Inflammatory macrophage treated with lipopolysaccharide for 4 hours (primary cell): ENCODE measurements around the gene NELFB.
"Not testable (repeated sequence)": the region's sequence is repeated elsewhere in the genome, so short reads cannot be mapped to it uniquely, and the experiment has no call there.

Experiments
- DNase-seq: peaks from one replicate; pipeline ENCODE4 v3.0.0-alpha.2; 2020

NELFB gene

DNA sequence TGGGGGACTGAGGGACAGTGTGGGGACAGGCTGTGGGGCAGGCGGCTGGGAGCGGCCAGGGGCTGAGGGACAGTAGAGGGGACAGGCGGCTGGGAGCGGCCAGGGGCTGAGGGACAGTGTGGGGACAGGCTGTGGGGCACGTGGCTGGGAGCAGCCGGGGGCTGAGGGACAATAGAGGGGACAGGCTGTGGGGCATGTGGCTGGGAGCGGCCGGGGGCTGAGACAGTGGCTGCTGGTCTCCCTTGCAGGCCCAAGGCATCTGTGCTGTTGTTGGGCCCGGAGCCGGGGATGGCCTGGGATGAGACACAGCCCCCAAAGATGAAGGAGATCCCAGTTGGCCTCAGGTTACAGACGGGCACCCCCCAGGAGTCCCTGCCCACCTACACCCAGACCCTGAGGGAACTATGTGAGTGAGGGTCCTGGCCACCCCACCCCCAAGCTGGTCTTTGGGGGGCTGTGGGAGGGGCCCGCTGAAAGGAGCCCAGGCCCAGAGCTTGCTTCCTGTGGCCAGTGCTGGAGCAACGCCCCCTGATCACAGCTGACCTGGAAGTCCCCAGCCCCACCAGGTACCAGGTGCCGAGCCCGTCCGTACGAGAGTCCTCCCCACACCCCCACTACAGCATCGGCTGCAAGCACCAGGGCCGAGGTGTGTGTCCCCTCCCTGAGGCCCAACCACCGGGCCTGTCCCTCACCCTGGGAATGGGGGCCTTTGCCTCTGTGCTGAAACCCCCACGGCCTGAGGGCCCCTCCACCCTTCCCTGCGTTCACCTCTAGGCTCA is 3.4 kb upstream of the NELFB start:
- DNase-seq = no peak

GRCh38 chr9:137252555-137253506 is 2.3 kb upstream of the NELFB start:
- no peak for DNase-seq

GRCh38 chr9:137253717-137254623 is 1.2 kb upstream of the NELFB start:
- no peak for DNase-seq

DNA sequence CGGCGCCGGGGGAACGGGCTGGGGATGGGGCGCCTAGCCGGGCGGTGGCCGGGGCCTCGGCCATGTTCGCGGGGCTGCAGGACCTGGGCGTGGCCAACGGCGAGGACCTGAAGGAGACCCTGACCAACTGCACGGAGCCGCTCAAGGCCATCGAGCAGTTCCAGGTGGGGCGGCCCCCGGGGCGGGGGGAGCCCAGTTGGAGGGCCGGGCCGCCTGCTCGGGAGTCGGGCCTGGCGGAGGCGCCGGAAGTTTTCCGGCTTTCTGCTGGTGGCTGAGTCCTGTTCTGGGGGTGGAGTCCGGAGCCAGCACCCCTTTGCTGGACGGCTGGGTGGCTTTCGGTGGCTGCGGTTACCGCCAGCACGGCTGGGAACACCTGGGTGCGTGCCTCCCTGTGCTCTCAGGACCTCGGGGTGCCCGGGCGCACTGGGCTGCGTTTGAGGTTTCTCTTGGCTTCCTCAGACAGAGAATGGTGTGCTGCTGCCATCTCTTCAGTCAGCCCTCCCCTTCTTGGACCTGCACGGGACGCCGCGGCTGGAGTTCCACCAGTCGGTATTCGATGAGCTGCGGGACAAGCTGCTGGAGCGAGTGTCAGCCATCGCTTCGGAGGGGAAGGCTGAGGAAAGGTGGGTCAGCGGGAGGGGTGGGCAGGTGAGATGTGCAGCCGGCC is 454 bp downstream of the NELFB start:
- DNase-seq = peak; percentile 28

DNA sequence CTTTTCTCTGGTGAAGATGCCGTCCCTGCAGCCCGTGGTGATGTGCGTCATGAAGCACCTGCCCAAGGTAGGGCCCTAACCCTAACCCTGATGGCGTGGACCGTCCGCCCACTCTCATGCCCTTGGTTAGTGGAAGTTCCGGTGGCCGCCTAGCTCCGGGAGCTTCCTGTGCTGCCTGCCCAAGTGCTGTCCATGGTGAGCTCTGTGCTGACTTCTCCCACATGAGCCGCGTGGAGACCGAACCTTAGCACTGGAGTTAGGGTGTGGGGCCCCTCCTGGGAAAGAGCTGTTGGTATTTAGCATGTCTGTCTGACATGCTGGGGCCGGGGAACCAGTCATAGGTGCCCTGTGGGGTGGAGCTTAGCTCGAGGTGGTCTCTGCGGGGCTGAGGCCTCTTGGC is 1.2 kb downstream of the NELFB start:
- no peak for DNase-seq

DNA sequence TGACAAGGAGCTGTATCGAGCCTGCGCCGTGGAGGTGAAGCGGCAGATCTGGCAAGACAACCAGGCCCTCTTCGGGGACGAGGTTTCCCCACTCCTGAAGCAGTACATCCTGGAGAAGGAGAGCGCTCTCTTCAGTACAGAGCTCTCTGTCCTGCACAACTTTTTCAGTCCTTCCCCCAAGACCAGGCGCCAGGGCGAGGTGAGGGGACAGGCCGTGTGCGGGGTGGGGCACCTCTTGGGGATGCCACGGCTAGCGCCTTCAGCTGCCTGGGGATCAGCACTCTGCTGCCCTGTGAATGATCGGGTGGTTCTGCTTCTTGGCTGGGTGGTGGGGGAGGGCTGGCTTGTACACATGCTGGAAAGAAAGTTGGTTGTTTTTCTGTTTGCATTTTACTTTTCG is 1.7 kb downstream of the NELFB start:
- DNase-seq = no peak

DNA sequence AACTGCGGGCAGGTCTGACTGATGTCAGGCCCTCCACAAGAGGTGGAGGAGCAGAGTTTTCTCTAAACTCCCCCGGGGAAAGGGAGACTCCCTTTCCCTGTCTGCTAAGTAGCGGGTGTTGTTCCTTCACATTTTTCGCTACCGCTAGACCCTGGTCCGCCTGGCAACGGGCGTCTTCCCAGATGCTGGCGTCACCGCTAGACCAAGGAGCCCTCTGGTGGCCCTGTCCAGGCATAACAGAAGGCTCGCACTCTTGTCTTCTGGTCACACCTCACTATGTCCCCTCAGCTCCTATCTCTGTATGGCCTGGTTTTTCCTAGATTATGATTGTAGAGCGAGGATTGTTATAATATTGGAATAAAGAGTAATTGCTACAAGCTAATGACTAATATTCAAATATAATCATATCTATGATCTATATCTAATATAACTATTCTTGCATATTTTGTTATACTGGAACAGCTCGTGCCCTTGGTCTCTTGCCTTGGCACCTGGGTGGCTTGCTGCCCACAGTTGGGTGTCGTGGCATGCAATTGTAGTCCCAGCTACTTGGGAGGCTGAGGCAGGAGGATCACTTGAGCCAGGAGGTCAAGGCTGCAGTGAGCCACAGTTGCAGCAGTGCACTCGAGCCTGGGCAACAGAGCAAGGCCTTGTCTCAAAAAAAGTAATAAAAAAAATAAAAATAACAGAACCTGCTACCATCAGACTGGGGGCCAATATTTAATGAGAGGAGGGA is 7.2 kb downstream of the NELFB start:
- not testable (repeated sequence) for DNase-seq

DNA sequence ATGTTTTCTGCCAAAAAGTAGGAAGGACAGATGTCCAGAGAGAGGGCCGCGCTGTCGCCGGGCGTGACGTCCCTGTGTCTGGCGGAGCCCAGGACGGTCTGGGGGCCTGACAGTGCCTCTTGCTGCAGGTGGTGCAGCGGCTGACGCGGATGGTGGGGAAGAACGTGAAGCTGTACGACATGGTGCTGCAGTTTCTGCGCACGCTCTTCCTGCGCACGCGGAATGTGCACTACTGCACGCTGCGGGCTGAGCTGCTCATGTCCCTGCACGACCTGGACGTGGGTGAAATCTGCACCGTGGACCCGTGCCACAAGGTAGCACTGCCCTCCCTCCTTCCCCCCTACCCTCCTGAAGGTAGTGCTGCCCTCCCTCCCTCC is 7.8 kb downstream of the NELFB start:
- DNase-seq = no peak

GRCh38 chr9:137263506-137263905 is 8.4 kb downstream of the NELFB start:
- DNase-seq = no peak

DNA sequence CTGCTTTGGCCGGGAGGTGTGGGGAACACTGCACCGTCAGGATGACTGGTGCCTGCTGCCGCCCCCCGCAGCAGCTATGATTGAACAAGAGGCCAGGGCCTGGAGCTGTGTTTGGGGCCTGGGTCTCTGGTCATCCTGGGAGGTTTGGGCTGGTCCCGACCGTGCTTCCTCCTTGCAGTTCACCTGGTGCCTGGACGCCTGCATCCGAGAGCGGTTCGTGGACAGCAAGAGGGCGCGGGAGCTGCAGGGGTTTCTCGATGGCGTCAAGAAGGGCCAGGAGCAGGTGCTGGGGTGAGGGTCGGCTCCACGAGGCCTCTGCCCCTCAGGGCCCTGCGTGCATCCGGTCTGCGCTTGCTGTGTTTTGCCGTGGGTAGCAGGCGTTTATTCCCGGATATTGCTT is 8.9 kb downstream of the NELFB start:
- no peak for DNase-seq

DNA sequence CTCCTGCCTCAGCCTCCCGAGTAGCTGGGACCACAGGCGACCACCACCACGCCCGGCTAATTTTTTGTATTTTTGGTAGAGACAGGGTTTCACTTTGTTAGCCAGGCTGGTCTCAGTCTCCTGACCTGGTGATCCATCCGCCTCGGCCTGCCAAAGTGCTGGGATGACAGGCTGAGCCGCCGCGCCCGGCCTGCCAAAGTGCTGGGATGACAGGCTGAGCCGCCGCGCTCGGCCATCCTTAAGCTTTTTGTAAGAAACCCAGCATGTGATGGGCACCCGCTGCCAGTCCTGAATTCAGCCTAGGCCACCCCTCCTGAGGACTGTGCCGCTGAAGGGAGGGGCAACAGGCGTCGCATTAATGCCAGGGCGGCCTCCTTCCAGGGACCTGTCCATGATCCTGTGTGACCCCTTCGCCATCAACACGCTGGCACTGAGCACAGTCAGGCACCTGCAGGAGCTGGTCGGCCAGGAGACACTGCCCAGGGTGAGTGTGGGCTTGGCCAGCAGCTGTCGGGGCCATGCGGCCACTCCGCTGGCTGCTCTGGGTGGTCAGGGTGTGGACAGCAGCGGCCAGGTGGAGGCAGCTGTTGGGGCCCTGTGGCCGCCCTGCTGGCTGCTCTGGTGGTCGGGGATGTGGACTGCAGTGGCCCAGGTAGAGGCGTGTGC is 10.5 kb downstream of the NELFB start:
- DNase-seq = no peak

GRCh38 chr9:137266162-137266527 is 11.0 kb downstream of the NELFB start:
- DNase-seq = no peak

- no peak for DNase-seq
Measured at GRCh38 chr9:137266585-137267453, 11.7 kb downstream of the NELFB start.

DNA sequence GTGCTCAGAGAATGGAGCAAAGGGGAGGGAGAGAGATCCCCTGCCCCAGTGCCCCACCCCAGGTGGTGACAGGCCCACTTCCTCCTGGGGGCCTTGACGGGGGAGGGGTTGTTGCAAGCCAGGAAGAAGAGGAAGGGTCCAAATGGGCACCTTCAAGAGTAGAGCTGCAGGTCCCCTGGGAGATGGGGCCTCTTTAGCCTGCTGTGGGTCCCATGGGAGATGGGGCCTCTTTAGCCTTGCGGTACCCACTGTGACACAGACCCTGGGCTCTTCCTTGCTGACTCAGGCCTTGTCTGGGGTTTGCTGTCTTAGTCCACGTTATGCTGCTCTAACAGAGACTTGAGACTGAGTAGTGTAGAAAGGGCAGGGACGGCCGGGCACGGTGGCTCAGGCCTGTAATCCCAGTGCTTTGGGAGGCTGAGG is 12.8 kb downstream of the NELFB start:
- no peak for DNase-seq

- no peak for DNase-seq
Measured at GRCh38 chr9:137268538-137269201, 13.5 kb downstream of the NELFB start.

DNA sequence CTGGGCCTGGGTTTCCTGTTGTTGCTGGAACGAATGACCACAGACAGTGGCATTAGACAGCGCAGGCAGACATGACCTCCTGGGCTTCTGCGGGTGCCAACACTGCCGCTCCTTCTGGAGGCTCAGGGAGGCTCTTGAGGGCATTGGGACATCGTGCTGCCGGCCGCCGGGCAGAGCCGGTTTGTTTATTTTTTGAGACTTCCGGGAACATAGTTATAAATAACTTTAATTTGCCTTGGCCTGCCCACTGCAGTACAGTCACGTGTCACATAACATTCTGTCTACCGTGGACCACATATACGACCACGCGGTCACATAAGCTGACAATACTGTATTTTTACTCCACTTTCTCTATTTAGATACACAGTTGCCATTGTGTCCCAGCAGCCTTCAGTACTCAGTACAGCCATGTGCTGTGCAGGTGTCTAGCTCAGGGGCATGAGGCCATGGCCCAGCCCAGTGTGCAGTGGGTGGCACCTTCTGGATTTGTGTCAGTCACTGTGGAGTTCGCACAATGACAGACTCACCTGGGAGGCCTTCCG is 14.2 kb downstream of the NELFB start:
- DNase-seq = no peak

DNA sequence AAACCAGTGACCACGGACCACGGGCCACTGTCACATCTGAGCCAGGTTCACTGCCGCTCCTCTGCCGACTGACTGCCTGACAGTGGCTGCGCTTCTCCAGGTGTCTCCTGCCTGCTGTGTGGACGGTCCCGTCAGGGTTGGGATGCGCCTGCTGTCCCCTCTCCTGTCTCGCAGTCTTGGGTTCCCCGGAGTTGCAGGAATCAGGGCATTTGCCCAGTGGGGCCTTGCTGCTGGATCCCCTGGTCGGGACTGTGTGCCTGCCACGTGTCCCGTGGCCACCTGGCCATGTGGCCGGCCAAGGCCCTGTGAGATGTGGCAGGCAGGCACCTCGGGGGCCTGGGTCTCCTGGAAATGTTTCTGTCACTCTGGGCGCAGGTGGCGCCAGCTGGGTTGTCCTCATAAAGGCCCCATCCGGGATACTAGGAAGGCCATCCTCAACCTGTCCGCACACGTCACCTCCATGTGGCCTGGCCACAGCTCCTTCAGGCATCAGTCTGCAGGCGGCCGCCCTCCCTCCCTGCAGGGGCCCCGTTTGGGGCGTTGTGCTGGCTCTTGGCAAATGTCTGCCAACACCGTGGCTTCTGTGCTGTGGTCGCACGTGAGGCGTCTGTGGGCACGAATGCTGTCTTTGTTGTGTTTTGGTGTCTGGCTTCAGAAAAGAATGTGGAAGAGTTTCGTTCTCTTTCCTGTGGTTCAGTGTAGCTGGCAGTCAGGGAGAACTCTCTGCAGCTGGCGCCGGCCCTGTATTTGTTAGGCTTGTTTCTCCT is 16.0 kb downstream of the NELFB start:
- DNase-seq = no peak

- no peak for DNase-seq
Measured at GRCh38 chr9:137271696-137272076, 16.6 kb downstream of the NELFB start.
